ENCODE results near the gene NMNAT2.

The NMNAT2 gene

DNA sequence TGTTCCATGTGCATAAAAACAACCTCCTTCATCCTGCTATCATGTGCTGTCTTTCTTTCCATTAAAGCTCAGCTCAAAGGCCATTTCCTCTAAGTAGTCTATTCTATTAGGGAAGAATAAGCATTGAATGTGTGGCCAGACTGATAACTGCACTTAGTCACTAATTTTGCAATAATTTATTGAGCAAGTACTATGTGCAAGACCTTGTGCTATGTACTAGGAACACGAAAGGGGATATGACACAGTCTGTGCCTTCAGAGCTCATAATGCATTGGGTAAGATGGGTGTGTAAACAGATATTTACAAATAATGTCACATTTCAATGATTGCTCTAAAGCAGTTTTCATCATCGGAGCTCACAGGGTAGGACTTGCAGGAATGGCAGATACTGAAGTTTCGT, 54.2 kb downstream of the NMNAT2 start:
- no peak overlapping the region for H3K27ac ChIP-seq
- H3K4me1 ChIP-seq (ENCODE audit: low read depth, poor library complexity, severe bottlenecking), result no peaks in the 10 kb centered on the region
- H2AFZ ChIP-seq (ENCODE audit: low read depth), result no peak overlapping the region
- H3K9ac ChIP-seq, result no peak overlapping the region
- H3K27me3 ChIP-seq (ENCODE audit: insufficient read depth, low read depth), result no peaks in the 10 kb centered on the region
- no peaks in the 10 kb centered on the region for H3K79me2 ChIP-seq (ENCODE audit: insufficient read depth, low read depth)
- no peaks in the 10 kb centered on the region for H4K20me1 ChIP-seq (ENCODE audit: insufficient read depth)
- no peak overlapping the region for H3K4me2 ChIP-seq
- no peak overlapping the region for H3K4me3 ChIP-seq (IDR thresholded peaks at IDR 0.05; ENCODE audit: insufficient read depth, low read depth, low read length)
- TF ChIP-seq CTCF (conservative IDR thresholded peaks at IDR 0.05; ENCODE audit: low read depth, low read length), result no peak
- no peaks in the 10 kb centered on the region for H3K36me3 ChIP-seq (ENCODE audit: insufficient read depth)

GRCh38 chr1:183361081-183361480, 57.1 kb downstream of the NMNAT2 start:
- Histone ChIP-seq H3K4me2 (no peak overlapping the region), H3K36me3 (ENCODE audit: insufficient read depth) (no peaks in the 10 kb centered on the region), H3K27me3 (ENCODE audit: insufficient read depth, low read depth) (no peaks in the 10 kb centered on the region), H3K27ac (no peak overlapping the region), H3K9ac (no peak overlapping the region), H3K4me1 (ENCODE audit: low read depth, poor library complexity, severe bottlenecking) (no peaks in the 10 kb centered on the region), H3K4me3 (IDR thresholded peaks at IDR 0.05; ENCODE audit: insufficient read depth, low read depth, low read length) (no peak overlapping the region), H4K20me1 (ENCODE audit: insufficient read depth) (no peaks in the 10 kb centered on the region), H2AFZ (ENCODE audit: low read depth) (no peak overlapping the region), H3K79me2 (ENCODE audit: insufficient read depth, low read depth) (no peaks in the 10 kb centered on the region)
- TF ChIP-seq CTCF (conservative IDR thresholded peaks at IDR 0.05; ENCODE audit: low read depth, low read length), result no peak

DNA sequence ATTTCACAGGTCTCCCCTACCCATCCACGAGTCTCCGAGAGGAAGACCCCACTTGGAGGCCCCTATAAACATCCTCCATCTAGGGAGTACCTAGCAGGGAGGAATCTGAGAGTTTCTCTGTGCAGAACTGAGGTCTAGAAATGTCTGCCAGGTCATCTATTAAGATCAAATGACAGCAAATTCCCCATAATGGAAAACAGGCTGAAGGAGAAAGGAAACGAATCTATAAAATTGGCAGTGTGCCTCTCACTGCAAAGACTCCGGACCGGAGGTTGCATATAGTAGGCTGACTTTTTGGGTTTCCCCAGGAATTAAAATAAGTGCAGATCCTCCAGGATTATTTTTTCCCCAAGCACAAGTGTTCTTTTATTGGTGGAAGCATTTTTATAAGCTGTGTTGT, 57.7 kb downstream of the NMNAT2 start:
- H3K4me1 ChIP-seq (ENCODE audit: low read depth, poor library complexity, severe bottlenecking), result no peaks in the 10 kb centered on the region
- H3K4me2 ChIP-seq, result no peak overlapping the region
- no peak overlapping the region for H3K4me3 ChIP-seq (IDR thresholded peaks at IDR 0.05; ENCODE audit: insufficient read depth, low read depth, low read length)
- no peak overlapping the region for H2AFZ ChIP-seq (ENCODE audit: low read depth)
- no peaks in the 10 kb centered on the region for H3K79me2 ChIP-seq (ENCODE audit: insufficient read depth, low read depth)
- no peaks in the 10 kb centered on the region for H3K27me3 ChIP-seq (ENCODE audit: insufficient read depth, low read depth)
- no peaks in the 10 kb centered on the region for H3K36me3 ChIP-seq (ENCODE audit: insufficient read depth)
- no peak for TF ChIP-seq CTCF (conservative IDR thresholded peaks at IDR 0.05; ENCODE audit: low read depth, low read length)
- H3K27ac ChIP-seq, result no peak overlapping the region
- no peak overlapping the region for H3K9ac ChIP-seq
- no peaks in the 10 kb centered on the region for H4K20me1 ChIP-seq (ENCODE audit: insufficient read depth)

GRCh38 chr1:183356534-183357182, 61.5 kb downstream of the NMNAT2 start:
- Histone ChIP-seq H3K4me3 (IDR thresholded peaks at IDR 0.05; ENCODE audit: insufficient read depth, low read depth, low read length) (no peak overlapping the region), H3K36me3 (ENCODE audit: insufficient read depth) (no peaks in the 10 kb centered on the region), H3K4me1 (ENCODE audit: low read depth, poor library complexity, severe bottlenecking) (no peaks in the 10 kb centered on the region), H2AFZ (ENCODE audit: low read depth) (no peak overlapping the region), H3K27ac (no peak overlapping the region), H3K27me3 (ENCODE audit: insufficient read depth, low read depth) (no peaks in the 10 kb centered on the region), H3K9ac (no peak overlapping the region), H3K79me2 (ENCODE audit: insufficient read depth, low read depth) (no peaks in the 10 kb centered on the region), H3K4me2 (no peak overlapping the region), H4K20me1 (ENCODE audit: insufficient read depth) (no peaks in the 10 kb centered on the region)
- no peak for TF ChIP-seq CTCF (conservative IDR thresholded peaks at IDR 0.05; ENCODE audit: low read depth, low read length)

Measured in KMS-11 (cell line).